ENCODE measurements around the gene CLCN1.

CLCN1 gene

DNA sequence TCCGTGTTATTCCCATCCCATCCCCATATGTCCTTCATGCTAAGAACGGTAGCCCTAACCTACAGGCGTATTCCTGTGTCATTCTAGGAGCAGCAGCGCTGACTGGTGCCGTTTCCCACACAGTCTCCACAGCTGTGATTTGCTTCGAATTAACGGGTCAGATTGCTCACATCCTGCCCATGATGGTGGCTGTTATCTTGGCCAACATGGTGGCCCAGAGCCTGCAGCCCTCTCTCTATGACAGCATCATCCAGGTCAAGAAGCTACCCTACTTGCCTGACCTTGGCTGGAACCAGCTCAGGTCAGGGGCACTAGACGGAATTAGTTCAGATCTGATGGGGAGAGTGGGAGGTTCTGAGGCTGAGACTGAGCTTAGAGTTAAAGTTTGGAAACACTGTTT, 25.9 kb downstream of the CLCN1 start:
- no peak for DNase-seq

DNA sequence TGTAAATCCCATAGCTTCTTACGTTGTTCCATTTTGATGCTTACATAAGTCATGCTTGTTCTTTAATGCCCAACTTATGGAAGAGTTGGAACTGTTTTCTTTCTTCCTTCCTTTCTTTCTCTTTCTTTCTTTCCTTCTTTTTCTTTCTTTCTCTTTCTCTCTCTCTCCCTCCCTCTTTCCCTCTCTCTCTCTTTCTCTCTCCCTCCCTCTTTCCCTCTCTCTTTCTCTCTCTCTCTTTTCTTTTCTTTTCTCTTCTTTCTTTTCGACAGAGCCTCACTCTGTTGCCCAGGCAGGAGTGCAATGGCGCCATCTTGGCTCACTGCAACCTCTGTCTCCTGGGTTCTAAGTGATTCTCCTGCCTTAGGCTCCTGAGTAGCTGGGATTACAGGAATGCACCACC, 27.7 kb downstream of the CLCN1 start:
- no peak for DNase-seq

DNA sequence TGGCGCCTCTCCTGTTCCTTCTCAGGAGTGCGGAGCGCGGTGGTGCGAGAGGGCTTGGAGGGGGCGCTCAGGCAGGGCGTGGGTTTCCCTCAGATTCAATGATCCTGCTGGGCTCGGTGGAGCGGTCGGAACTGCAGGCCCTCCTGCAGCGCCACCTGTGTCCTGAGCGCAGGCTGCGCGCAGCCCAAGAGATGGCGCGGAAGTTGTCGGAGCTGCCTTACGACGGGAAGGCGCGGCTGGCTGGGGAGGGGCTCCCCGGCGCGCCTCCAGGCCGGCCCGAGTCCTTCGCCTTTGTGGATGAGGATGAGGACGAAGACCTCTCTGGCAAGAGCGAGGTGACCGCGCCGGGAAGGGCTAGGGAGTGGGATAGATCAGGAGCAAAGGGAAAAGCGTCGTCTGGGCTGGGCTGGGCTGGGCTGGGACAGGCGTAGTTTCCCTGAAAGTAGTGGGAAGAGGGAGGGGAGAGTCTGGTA, 29.6 kb downstream of the CLCN1 start:
- DNase-seq = peak; percentile 70

DNA sequence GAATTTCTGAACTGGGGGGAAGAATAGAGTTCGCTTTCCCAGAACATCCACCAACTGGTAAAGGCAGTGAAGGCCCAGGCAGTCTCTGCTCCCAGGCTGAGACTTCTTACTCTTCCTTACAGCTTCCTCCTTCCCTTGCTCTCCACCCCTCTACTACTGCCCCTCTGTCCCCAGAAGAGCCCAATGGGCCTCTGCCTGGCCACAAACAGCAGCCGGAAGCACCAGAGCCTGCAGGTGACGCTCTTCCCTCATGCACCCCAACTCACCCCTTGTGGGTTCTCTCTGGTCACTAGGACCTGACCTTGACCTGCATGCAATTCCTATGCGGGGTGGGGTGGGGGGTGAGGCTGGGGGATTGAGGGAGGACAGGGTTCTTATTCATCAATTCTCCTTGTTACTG, 30.1 kb downstream of the CLCN1 start:
- no peak for DNase-seq

- no peak for DNase-seq
These were observed 32.0 kb downstream of the CLCN1 start for GRCh38 chr7:143347950-143348349.

DNA sequence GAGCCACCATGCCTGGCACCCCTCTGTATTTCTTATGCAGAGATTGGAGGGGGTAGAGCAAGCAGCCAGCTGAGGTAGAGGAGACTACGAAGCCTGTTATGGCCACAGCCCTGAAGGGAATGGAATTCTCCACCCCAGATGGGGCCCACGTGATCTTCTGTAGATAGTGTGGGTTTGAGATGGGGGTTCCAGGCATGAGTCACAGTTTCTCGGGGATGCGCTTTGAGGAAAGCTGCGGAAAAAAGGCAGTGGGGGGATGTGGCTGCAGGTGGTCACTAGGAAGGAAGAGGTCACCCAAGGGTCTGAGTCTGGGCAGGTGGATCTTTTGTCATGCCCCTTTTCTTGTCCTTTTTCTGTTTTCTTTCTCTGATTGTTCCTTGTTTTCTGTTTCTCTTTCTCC, 35.1 kb downstream of the CLCN1 start:
- DNase-seq = no peak

DNA sequence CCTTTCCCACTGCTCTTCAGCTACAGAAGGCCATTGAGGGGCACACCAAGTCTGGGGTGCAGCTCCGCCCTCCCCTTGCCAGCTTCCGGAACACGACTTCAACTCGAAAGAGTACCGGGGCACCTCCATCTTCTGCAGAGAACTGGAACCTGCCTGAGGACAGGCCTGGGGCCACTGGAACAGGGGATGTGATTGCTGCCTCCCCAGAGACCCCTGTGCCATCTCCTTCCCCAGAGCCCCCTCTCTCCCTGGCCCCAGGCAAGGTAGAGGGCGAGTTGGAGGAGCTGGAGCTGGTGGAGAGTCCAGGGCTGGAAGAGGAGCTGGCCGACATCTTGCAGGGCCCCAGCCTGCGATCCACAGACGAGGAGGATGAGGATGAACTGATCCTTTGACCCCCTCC, 35.7 kb downstream of the CLCN1 start:
- no peak for DNase-seq

DNA sequence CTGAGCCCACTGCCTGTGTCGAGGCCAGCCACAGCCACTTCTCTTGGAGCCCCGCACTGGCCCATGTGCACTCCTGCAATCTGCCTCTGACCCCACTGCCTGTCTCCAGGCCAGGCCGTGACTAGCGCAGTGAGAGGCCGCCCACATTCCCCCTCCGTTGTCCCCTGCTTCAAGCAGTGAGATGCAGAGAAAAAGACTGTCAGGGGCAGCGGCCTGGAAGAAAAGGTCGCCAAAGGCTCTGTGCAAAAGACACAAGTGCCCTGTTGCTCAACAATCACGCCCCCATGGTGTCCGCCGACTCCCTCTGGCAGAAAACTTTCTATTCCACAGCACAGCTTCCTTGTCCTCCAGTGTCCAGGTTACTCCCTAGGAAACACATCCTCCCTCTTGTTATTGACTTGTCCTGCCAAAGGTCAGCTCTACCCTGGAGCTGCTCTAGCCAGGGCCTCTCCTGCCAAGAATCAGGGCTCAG, 36.7 kb downstream of the CLCN1 start:
- no peak for DNase-seq

DNA sequence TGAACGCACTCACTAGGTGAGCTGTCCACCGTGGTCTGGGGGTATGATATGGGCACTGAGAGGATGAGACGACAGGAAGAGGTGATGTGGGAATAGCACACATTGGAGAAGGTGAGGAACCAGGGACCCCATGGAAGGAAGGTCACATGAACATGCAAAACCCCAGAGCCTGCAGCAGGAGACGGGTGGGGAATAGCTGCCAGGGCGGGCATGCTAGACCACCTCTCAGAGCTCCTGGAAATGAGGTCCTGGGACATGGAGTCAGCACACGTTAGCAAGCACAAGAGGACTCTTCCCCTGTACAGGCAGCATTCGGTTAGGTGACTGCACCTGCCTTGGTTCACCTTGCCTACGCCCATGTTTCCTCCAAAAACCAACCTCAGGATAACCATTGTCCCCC, 38.5 kb downstream of the CLCN1 start:
- DNase-seq = no peak

DNA sequence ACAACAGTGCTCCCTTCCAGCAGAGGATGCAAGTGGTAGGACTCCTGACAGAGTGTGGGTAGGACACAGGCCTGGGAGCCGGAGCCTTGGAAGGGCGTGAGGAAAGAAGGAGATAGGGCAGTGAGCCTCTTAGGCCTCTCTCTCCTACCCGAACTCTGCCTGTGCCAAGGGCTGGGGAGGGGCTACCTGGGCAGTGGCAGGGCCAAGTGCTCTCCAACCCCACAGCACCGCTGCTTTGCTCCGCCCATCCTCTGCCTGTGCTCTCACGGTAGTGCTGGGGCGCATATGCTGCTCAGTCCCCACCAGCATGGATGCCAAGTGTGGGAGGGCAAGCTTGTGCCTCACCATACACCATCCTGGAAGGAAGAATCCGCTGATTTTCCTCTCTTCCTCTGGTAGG, 39.1 kb downstream of the CLCN1 start:
- DNase-seq = no peak

DNA sequence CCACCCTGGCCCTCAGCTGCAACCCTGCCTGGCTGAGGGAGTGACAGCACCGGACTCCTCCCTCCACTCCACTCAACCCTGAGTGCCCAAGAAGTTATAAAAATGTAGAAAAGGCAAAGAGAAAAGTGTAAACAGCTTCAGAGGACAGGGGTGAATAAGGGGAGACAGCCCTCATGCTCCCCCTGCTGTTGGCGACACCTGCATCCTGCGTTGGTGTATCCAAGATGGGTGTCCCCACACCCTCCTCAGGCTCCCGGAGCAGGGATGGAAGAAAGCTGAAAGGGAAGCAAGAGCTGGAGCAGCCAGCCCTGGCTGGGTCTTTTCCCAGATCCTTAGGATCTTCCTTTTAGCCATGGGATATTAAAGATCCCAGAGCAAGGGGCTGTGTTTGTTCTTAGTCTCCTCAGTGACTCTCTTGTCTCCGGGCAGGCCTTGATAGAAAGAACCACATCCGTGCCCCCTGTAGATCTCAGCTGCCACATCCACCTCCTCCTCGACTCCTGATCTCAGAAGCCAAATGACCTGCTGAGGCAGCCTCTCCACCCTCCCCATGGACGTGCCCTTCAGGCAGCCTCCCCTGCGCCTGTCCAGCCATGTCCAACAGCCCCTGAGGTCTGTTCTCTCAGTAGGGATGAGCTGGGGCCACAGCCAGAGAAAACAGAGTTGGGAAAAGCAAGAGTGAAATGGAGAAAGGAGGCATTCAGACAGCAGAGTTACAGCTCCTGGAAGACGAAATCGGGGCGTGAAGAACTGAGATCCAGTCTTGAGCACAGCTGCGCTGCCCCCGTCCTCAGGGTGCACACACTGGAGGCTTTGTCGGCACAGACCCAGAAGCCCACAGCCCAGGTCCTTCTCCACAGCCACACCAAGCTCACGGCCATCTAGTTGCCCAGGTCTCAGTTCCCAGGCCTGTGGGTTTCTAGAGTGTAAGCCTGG, 39.8 kb downstream of the CLCN1 start:
- DNase-seq = no peak

- no peak for DNase-seq
These were observed 40.6 kb downstream of the CLCN1 start for GRCh38 chr7:143356414-143357050.

DNA sequence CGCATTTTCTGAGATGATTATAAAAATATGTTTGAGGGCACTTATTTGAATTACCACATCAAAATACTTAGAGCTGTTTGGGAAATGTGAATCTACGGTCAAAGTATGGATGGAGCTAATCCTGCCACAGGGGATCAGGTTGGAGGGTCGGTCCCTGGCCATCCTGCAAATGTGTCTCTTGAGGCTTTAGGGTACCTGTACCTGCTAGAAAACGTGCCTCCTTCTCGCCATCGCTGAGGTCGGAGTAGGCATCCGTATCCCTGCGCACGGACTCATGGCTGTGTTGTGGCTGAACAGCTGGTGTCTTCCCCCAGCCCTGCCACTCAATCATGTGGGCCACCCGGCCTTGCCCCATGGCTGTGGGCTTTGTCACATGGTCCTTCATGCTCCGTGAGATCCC, 42.7 kb downstream of the CLCN1 start:
- DNase-seq = no peak

DNA sequence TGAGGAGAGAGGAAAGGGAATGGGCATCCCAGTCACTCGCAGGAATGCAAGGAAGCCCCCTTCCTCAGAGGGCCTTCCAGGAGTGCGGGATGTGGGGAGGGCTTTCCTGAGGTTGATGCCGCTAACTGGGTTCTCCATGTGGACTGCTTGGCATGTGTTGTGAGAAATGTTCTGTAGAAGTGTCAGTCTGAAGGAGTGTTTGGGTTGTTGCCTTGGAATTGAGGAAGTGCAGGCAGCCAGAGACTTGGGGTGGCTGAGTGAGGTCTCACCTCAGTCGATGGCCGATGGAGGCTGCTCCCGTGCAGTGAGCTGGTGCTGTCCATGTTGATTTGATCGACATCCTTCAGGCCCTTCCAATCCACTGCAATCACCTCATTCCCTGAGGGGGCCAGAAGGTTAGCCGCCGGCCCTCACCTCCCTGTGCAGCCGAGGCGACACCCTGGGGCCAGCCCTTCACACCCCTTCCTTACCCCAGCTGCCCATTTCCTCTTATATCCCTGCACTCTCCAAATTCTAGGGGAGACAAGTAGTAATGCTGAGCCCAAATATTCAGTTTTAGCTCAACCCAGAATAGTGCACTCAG, 44.0 kb downstream of the CLCN1 start:
- DNase-seq = no peak

DNA sequence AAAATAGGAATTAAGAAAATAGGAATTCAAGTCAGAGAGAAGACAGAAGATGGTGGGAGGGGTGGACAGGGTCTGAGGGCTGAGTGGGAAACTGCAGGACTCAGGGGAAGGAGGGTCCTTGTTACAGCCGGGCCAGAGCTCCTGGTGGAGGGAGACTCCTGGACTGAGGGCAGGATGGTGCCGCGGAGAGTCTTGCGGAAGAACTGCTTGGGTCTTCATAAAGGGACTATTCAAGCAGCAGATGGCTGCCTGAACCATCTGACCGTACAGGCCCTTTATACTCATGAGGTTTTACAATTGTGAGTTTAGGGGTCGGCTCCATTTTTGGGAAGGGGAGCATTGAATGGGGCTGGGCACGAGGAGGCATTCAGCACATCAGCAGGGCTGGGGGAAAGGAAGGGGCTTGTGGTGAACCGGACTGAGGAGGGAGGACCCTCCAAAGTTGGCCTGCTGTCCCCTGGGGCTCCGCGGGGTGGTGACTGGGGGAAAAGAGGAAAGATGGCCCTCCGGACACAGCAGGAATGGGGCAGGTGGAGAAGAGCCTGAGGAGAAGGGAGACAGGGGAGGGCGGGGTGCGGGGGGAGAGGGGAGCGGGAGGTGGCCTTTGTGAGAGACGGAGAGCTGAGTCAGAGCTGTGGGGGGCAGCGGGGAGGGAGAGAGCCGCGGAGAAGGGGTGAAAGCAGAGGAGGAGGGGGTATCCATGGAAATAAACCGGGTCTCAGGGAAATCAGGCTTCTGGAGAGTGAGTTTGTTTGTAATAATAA, 45.1 kb downstream of the CLCN1 start:
- DNase-seq = no peak

DNA sequence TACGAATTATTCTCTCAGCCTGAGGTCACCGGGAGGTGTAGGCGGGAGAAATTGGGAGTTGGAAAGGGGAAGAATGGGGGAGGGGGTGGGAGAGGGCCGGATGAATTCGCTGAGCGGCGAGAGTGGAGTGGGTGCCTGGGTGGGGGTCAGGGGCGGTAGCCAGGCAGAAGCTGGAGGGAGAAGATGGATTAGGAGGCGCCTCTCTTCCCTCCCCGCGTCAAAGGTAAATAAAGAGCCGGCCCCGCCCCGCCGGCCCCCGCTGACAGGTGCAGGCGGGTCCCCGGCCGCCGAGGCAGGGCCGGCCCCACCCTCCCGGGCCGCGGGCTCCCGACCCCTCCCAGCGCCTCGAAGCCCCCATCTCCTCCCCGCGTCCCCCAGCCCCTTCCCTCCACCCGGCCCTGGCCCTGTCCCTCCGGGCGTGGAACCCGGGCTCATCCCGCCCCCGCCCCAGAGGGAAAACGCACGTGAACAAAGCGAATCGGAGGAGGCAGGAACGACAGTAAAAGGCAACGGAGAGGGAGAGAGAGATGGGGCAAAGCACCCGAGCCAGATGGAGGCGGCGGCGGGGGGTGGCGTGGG, 45.7 kb downstream of the CLCN1 start:
- DNase-seq = no peak

- peak; percentile 44 for DNase-seq
These were observed 46.5 kb downstream of the CLCN1 start, which contains the start of gene FAM131B for GRCh38 chr7:143362131-143363015. Gene FAM131B, minus strand, starts transcription at chr7:143362713. Its CDS starts 110 bp downstream, at chr7:143362603.

- DNase-seq = no peak
These were observed 47.4 kb downstream of the CLCN1 start for GRCh38 chr7:143363016-143363937.

GRCh38 chr7:143367972-143368371, 52.1 kb downstream of the CLCN1 start:
- DNase-seq = no peak

GRCh38 chr7:143368387-143368786, 52.5 kb downstream of the CLCN1 start:
- no peak for DNase-seq

Measured in CD4-positive, alpha-beta T cell treated with Interleukin-10 for 1 hour (primary cell).